H1 (cell line): ENCODE measurements around the gene ADIPOR1. TPM values are rescaled to one million over a fixed set of nuclear protein-coding genes. Genes with fewer than 3 reads are reported as not detected.

Experiments used
- CTCF ChIA-PET: fragments of 300-600 bp; sonication (Branson Sonifier 250); formaldehyde crosslinking; loops from one replicate; lab custom pipeline; 2021; ENCODE audit not compliant: partially characterized antibody; lab: Charles Lee
- POLR2A ChIA-PET: fragments of 300-600 bp; sonication (Branson Sonifier 250); formaldehyde crosslinking; loops from one replicate; lab custom pipeline; 2021; ENCODE audit warnings: inconsistent platforms; ENCODE audit not compliant: partially characterized antibody; lab: Charles Lee
- DNase-seq, 2 experiments: peaks; one replicate each; pipeline versions ENCODE4 v3.0.0 to v3.0.0-alpha.2; 2010 to 2022; ENCODE audit warnings: low spot score in 2 of 2, low read depth in 1 of 2, mixed read lengths in 1 of 2
- FAIRE-seq: peaks from 2 replicates; lab custom pipeline; 2011; peaks lifted over from hg19 to GRCh38; lab: Jason Lieb, UNC
- H2AFZ ChIP-seq: 2 replicates; pipeline ENCODE4 v1.8.1; 2012; ENCODE audit warnings: low read length, inconsistent platforms
- H2AK5ac ChIP-seq: 2 replicates; pipeline ENCODE4 v1.6.1; 2013; ENCODE audit warnings: low read depth, low read length
- H2BK120ac ChIP-seq: replicated peaks from 2 replicates; pipeline ENCODE3; 2013; ENCODE audit warnings: low read depth, low read length, inconsistent platforms
- H2BK12ac ChIP-seq: 2 replicates; pipeline ENCODE4 v1.6.1; 2013; ENCODE audit warnings: low read depth, low read length
- H2BK15ac ChIP-seq: 2 replicates; pipeline ENCODE4 v1.6.1; 2013; ENCODE audit warnings: low read length
- H2BK20ac ChIP-seq: 2 replicates; pipeline ENCODE4 v1.6.1; 2013; ENCODE audit warnings: low read length
- H2BK5ac ChIP-seq: 2 replicates; pipeline ENCODE4 v1.6.1; 2013; ENCODE audit warnings: low read depth, low read length
- H3K14ac ChIP-seq: 2 replicates; pipeline ENCODE4 v1.6.1; 2013; ENCODE audit warnings: inconsistent platforms; ENCODE audit not compliant: insufficient read length
- H3K18ac ChIP-seq: 2 replicates; pipeline ENCODE4 v1.6.1; 2013; ENCODE audit warnings: low read length; ENCODE audit errors: extremely low read depth
- H3K23ac ChIP-seq: 2 replicates; pipeline ENCODE4 v1.6.1; 2013; ENCODE audit warnings: inconsistent platforms; ENCODE audit not compliant: insufficient read length
- H3K23me2 ChIP-seq: 2 replicates; pipeline ENCODE4 v1.6.1; 2013; ENCODE audit warnings: low read depth, low read length
- H3K27ac ChIP-seq: 2 replicates; pipeline ENCODE4 v1.6.1; 2011; ENCODE audit warnings: low read depth, low read length, inconsistent platforms
- H3K27me3 ChIP-seq, 4 experiments: replicated peaks in 1 of 4; 1 replicate in 1 of 4; 2 replicates in 3 of 4; pipeline versions ENCODE4 v1.6.1 to v1.8.1; 2011 to 2013; ENCODE audit warnings: low read length in 3 of 4, mild to moderate bottlenecking in 3 of 4, inconsistent platforms in 2 of 4, mixed read lengths in 2 of 4, moderate library complexity in 1 of 4; ENCODE audit not compliant: control insufficient read depth in 3 of 4, insufficient read depth in 3 of 4; ENCODE audit errors: extremely low read depth in 1 of 4
- H3K36me3 ChIP-seq, 4 experiments: 2 replicates each; pipeline versions ENCODE4 v1.6.1 to v1.8.1; 2011 to 2013; ENCODE audit warnings: mild to moderate bottlenecking in 4 of 4, low read length in 3 of 4, moderate library complexity in 2 of 4, control low read depth in 1 of 4, inconsistent platforms in 1 of 4; ENCODE audit not compliant: insufficient read depth in 4 of 4, control insufficient read depth in 2 of 4
- H3K4ac ChIP-seq: replicated peaks from 2 replicates; pipeline ENCODE3; 2013; ENCODE audit warnings: low read length, low read depth, mixed read lengths, inconsistent platforms; ENCODE audit not compliant: insufficient read length
- H3K4me1 ChIP-seq, 4 experiments: replicated peaks in 1 of 4; 1 replicate in 1 of 4; 2 replicates in 3 of 4; pipeline versions ENCODE4 v1.6.1 to v1.8.1; 2011 to 2013; ENCODE audit warnings: low read length in 3 of 4, inconsistent platforms in 2 of 4, mixed read lengths in 1 of 4; ENCODE audit not compliant: insufficient read depth in 4 of 4, control insufficient read depth in 3 of 4
- H3K4me2 ChIP-seq, 2 experiments: 2 replicates each; pipeline versions ENCODE4 v1.6.1 to v1.8.1; 2011 to 2013; ENCODE audit warnings: low read depth in 2 of 2, low read length in 2 of 2, control low read depth in 1 of 2, inconsistent platforms in 1 of 2, mild to moderate bottlenecking in 1 of 2; ENCODE audit not compliant: insufficient read depth in 1 of 2
- H3K4me3 ChIP-seq, 4 experiments: fragments of 200-600, 300-600 bp in 1 of 4; sonication (generic), shearing (Covaris generic), sonication (Bioruptor Twin) in 1 of 4; 2 replicates each; pipeline versions ENCODE4 v1.5.1 to v1.8.1; 2011 to 2016; ENCODE audit warnings: low read length in 4 of 4, low read depth in 3 of 4, control low read depth in 2 of 4, inconsistent platforms in 2 of 4, mild to moderate bottlenecking in 2 of 4, mixed read lengths in 1 of 4, moderate library complexity in 1 of 4; ENCODE audit not compliant: insufficient read depth in 2 of 4; ENCODE audit errors: extremely low read depth in 1 of 4
- H3K56ac ChIP-seq: replicated peaks from 2 replicates; pipeline ENCODE3; 2013; ENCODE audit warnings: low read depth, mild to moderate bottlenecking, mixed read lengths, low read length, inconsistent platforms; ENCODE audit not compliant: insufficient read length
- H3K79me1 ChIP-seq: 2 replicates; pipeline ENCODE4 v1.6.1; 2013; ENCODE audit warnings: low read depth, low read length, control low read depth
- H3K79me2 ChIP-seq, 2 experiments: 2 replicates each; pipeline versions ENCODE4 v1.6.1 to v1.8.1; 2012 to 2013; ENCODE audit warnings: low read length in 2 of 2, mild to moderate bottlenecking in 2 of 2, inconsistent platforms in 1 of 2; ENCODE audit not compliant: insufficient read depth in 2 of 2, control insufficient read depth in 1 of 2
- H3K9ac ChIP-seq, 4 experiments: replicated peaks in 1 of 4; 1 replicate in 1 of 4; 2 replicates in 3 of 4; pipeline versions ENCODE4 v1.6.1 to v1.8.1; 2011 to 2013; ENCODE audit warnings: low read depth in 3 of 4, low read length in 3 of 4, control low read depth in 2 of 4, mild to moderate bottlenecking in 2 of 4, moderate library complexity in 2 of 4, inconsistent platforms in 1 of 4; ENCODE audit errors: extremely low read depth in 1 of 4
- H3K9me3 ChIP-seq, 2 experiments: 2 replicates each; pipeline versions ENCODE4 v1.6.1 to v1.8.1; 2012 to 2013; ENCODE audit warnings: mild to moderate bottlenecking in 2 of 2, moderate library complexity in 2 of 2, control low read depth in 1 of 2, inconsistent platforms in 1 of 2, low read depth in 1 of 2, low read length in 1 of 2, mixed read lengths in 1 of 2; ENCODE audit not compliant: insufficient read depth in 2 of 2
- H4K20me1 ChIP-seq, 2 experiments: replicated peaks in 1 of 2; 2 replicates each; pipeline versions ENCODE3 to v1.8.1; 2011 to 2013; ENCODE audit warnings: inconsistent platforms in 2 of 2, low read length in 2 of 2, mild to moderate bottlenecking in 1 of 2; ENCODE audit not compliant: insufficient read depth in 2 of 2, control insufficient read depth in 1 of 2
- H4K5ac ChIP-seq: 2 replicates; pipeline ENCODE4 v1.6.1; 2013; ENCODE audit warnings: low read length, low read depth, mixed read lengths, inconsistent platforms; ENCODE audit not compliant: insufficient read length
- H4K8ac ChIP-seq: 2 replicates; pipeline ENCODE4 v1.8.0; 2013; ENCODE audit warnings: mild to moderate bottlenecking, moderate library complexity, low read length, inconsistent platforms; ENCODE audit not compliant: insufficient read depth; ENCODE audit errors: extremely low read depth
- H4K91ac ChIP-seq: replicated peaks from 2 replicates; pipeline ENCODE3; 2013; ENCODE audit warnings: low read length, mixed read lengths, inconsistent platforms; ENCODE audit not compliant: insufficient read length
- ATF3 ChIP-seq: IDR thresholded peaks from 2 replicates; pipeline ENCODE4 v1.6.1; 2011; ENCODE audit warnings: low read depth, mild to moderate bottlenecking, low read length; ENCODE audit not compliant: insufficient read depth
- BACH1 ChIP-seq: IDR thresholded peaks from 2 replicates; pipeline ENCODE4 v1.6.1; 2012; ENCODE audit warnings: low read length, improper control_type of control experiment
- CBX8 ChIP-seq: fragments of 300-800, 300-1000 bp; sonication (generic); IDR thresholded peaks from 2 replicates; pipeline ENCODE4 v1.7.1; 2016; ENCODE audit warnings: low read depth, low read length, borderline replicate concordance
- CHD2 ChIP-seq: IDR thresholded peaks from 2 replicates; pipeline ENCODE4 v1.6.1; 2012; ENCODE audit warnings: low read length, improper control_type of control experiment
- CREB1 ChIP-seq: IDR thresholded peaks from 2 replicates; pipeline ENCODE4 v1.6.1; 2012; ENCODE audit warnings: inconsistent platforms
- EZH2 ChIP-seq: fragments of 200-600 bp; sonication (generic); IDR thresholded peaks from 2 replicates; pipeline ENCODE4 v1.7.1; 2012; ENCODE audit warnings: low read depth, mild to moderate bottlenecking, moderate library complexity, low read length, inconsistent platforms; ENCODE audit not compliant: severe bottlenecking
- KDM1A ChIP-seq: fragments of 200-600, 300-600 bp; sonication (generic); IDR thresholded peaks from 2 replicates; pipeline ENCODE4 v1.7.1; 2016; ENCODE audit warnings: mild to moderate bottlenecking, low read length, borderline replicate concordance
- NRF1 ChIP-seq: IDR thresholded peaks from 2 replicates; pipeline ENCODE4 v1.6.1; 2011; ENCODE audit warnings: mild to moderate bottlenecking, low read depth, low read length, improper control_type of control experiment
- PHF8 ChIP-seq: fragments of 200-600 bp; sonication (generic); conservative IDR thresholded peaks from 2 replicates; pipeline ENCODE4 v1.7.1; 2012; ENCODE audit warnings: low read depth, mild to moderate bottlenecking, inconsistent platforms, low read length, moderate library complexity
- POLR2A ChIP-seq, 2 experiments: IDR thresholded peaks; 1 replicate in 1 of 2; 2 replicates in 1 of 2; pipeline ENCODE4 v1.6.1; 2011; ENCODE audit warnings: low read depth in 2 of 2, low read length in 2 of 2, mild to moderate bottlenecking in 2 of 2; ENCODE audit errors: control extremely low read depth in 1 of 2
- RFX5 ChIP-seq: IDR thresholded peaks from 2 replicates; pipeline ENCODE4 v1.6.1; 2011; ENCODE audit warnings: low read depth, low read length, improper control_type of control experiment, borderline replicate concordance
- SP1 ChIP-seq: IDR thresholded peaks from 2 replicates; pipeline ENCODE4 v1.6.1; 2011; ENCODE audit warnings: low read depth, low read length
- SP4 ChIP-seq: IDR thresholded peaks from 2 replicates; pipeline ENCODE4 v1.6.1; 2012; ENCODE audit warnings: low read length, inconsistent platforms
- TBP ChIP-seq: IDR thresholded peaks from 2 replicates; pipeline ENCODE4 v1.6.1; 2011; ENCODE audit warnings: low read depth, low read length, improper control_type of control experiment
- TCF12 ChIP-seq: IDR thresholded peaks from 2 replicates; pipeline ENCODE4 v1.6.1; 2011; ENCODE audit warnings: low read depth, mild to moderate bottlenecking, low read length
- WGBS, 2 experiments: shearing (Covaris generic) in 1 of 2; methylation state at CpG; one replicate each; pipeline versions ENCODE4 v1.1.6 to v1.1.7; 2013 to 2015; ENCODE audit warnings: low lambda C conversion rate in 2 of 2, mixed read lengths in 2 of 2, inconsistent platforms in 1 of 2, low coverage in 1 of 2, missing lambda C conversion rate in 1 of 2; ENCODE audit not compliant: insufficient replicate concordance in 2 of 2, insufficient coverage in 1 of 2, insufficient read length in 1 of 2; ENCODE audit errors: extremely low coverage in 1 of 2, missing lambda C conversion rate in 1 of 2; 5-methylcytosine and 5-hydroxymethylcytosine counted together
- polyA plus RNA-seq, 7 experiments: library from polyadenylated mRNA; depleted of rRNA in 3 of 7; stranded (reverse) in 5 of 7; unstranded in 2 of 7; fragments of >200 nt in 5 of 7; fragments of 200-250 nt in 2 of 7; gene quantifications; 1 replicate in 5 of 7; 2 replicates in 1 of 7; 4 replicates in 1 of 7; pipeline versions ENCODE4 v1.2.1 to v1.2.3, GENCODE V29; 2011 to 2013; ENCODE audit warnings: missing spikeins in 2 of 7, mixed read lengths in 2 of 7
- total RNA-seq: library from RNA; stranded (reverse); fragmentation: NEBNext Ultra II Directional; extraction: Animal tissue kit (Norgen Biotek cat#: 25700); gene quantifications from 2 replicates; pipeline ENCODE4 v1.2.1, GENCODE V29; 2021

ADIPOR1 gene
- total and polyA plus RNA-seq, 2 of the 8 experiments (the other 6 are each of a cell fraction or from before 2014, with no cell fraction given), result 69.8 to 118 TPM

GRCh38 chr1:202968351-202968750 is 10.2 kb upstream of the ADIPOR1 start:
- H3K18ac ChIP-seq, result no peak overlapping the region
- ChIA-PET POLR2A (interaction anchor here (0.9 to 2.0 kb wide), 6 partner anchors 14 to 72 kb away, joined by 3 to 7 read pairs (median 3); no protein-coding TSS in a partner anchor), CTCF (interaction anchor here (0.7 to 1.7 kb wide), 14 partner anchors 9 to 235 kb away, joined by 3 to 11 read pairs (median 4); no protein-coding TSS in a partner anchor)
- peak overlapping the region; percentile 88 to 97 for H3K4me2 ChIP-seq
- no peak overlapping the region for H4K8ac ChIP-seq
- H2AFZ ChIP-seq, result no peak overlapping the region
- TF ChIP-seq ATF3 (no peak), RFX5 (no peak), TBP (no peak), NRF1 (no peak), POLR2A (IDR thresholded peaks at IDR 0.05; ENCODE audit: control extremely low read depth in 1 of 2, low read depth in 2 of 2, low read length in 2 of 2) (no peak), SP4 (no peak), SP1 (no peak), CBX8 (no peak), EZH2 (no peak), TCF12 (no peak), PHF8 (no peak), KDM1A (no peak), CREB1 (no peak), BACH1 (no peak), CHD2 (no peak)
- H3K79me1 ChIP-seq, result no peaks in the 10 kb centered on the region
- H3K14ac ChIP-seq, result no peak overlapping the region
- H3K27me3 ChIP-seq, result no peaks in the 10 kb centered on the region; a peak in 2 of 7 replicates
- H3K9ac ChIP-seq, result no peak overlapping the region
- peaks cover 0 to 2% of the 10 kb centered on the region in 2 experiments for H4K20me1 ChIP-seq
- no peak overlapping the region for H3K56ac ChIP-seq
- no peaks in the 10 kb centered on the region for H3K9me3 ChIP-seq
- no peak overlapping the region for H2BK12ac ChIP-seq
- H3K4me1 ChIP-seq, result peaks cover 4 to 6% (median 5%) of the 10 kb centered on the region in 4 experiments; a peak in 6 of 7 replicates
- H3K4me3 ChIP-seq, result peak overlapping the region in 2 of 4 experiments; percentile 67 to 75; a peak in 3 of 8 replicates
- no peak overlapping the region for H3K4ac ChIP-seq
- H3K23me2 ChIP-seq, result peaks cover 10% of the 10 kb centered on the region
- H3K36me3 ChIP-seq, result 0 out of 8 replicates have a peak, but pooled peaks cover 0 to 2% (median 0%) of the 10 kb centered on the region in 4 experiments
- H4K5ac ChIP-seq, result no peak overlapping the region
- no peak overlapping the region for H2BK120ac ChIP-seq
- no peak for DNase-seq
- WGBS, 2 experiments, result 89% methylated on average over 3 of the region's 3 CpGs; no CpG with 5 or more reads in 1 of the 2 experiments
- no peak overlapping the region for H3K27ac ChIP-seq
- no peak overlapping the region for H2AK5ac ChIP-seq
- no peak overlapping the region for H4K91ac ChIP-seq
- no peak overlapping the region for H2BK5ac ChIP-seq
- no peak overlapping the region for H2BK15ac ChIP-seq
- no peak overlapping the region for H2BK20ac ChIP-seq
- FAIRE-seq, result no peak
- H3K23ac ChIP-seq, result no peak overlapping the region
- H3K79me2 ChIP-seq, result no peaks in the 10 kb centered on the region
